ENCODE data around the gene DDX10. TPM values are rescaled to one million over a fixed set of nuclear protein-coding genes. Genes with fewer than 3 reads are reported as not detected.

Gene DDX10
- polyA plus RNA-seq, 1 of the 3 experiments (the other 2 are of a cell fraction) = 35.8 TPM

DNA sequence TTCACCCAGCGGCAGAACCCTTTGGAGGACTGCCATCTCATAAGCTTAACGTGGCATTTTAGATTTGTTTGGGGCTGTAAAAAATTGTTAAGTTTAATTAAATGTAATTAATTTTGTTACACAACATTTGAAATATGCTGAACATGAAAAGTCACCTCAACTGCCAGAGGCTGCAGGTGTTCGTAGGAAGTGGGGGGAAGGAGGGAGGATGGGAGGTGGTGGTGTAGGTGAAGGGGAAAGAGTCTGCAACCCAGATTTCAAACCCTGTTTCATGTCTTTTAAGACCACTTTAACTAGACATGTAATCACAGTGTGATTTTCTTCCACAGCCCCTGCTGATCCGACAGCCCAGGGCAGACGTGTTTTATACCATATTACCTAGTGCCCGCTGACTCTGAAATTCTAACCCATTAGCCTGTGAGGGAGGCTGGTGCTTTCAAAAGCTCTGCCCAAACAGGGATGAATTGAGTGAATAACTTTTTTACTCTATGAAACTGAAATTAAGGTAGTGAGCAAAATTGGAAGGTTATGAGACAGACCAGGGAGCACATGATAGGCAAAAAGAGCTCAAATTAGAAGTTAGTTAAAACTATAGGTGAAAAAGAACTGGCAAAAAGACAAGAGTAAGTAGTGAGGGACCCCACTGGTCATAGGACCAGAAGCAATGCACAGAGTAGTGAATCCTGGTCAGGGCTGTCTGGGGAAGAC, 279.8 kb downstream of the DDX10 start:
- peaks cover 9 to 19% of the 10 kb centered on the region in 2 experiments for H3K36me3 ChIP-seq (replicated peaks in 1 of 2; ENCODE audit: control insufficient read depth in 1 of 2, insufficient read depth in 2 of 2, low read length in 1 of 2)
- TF ChIP-seq JUND (IDR thresholded peaks at IDR 0.05) = no peak
- no peak for TF ChIP-seq FOXM1 (IDR thresholded peaks at IDR 0.05; ENCODE audit: low read depth)
- H3K4me3 ChIP-seq (ENCODE audit: low read depth in 2 of 2, low read length in 1 of 2) = no peak overlapping the region
- no peak overlapping the region for H3K9ac ChIP-seq
- no peak overlapping the region for H2AFZ ChIP-seq (ENCODE audit: low read depth)
- no peak overlapping the region for H3K4me2 ChIP-seq
- no peaks in the 10 kb centered on the region for H4K20me1 ChIP-seq (ENCODE audit: insufficient read depth)
- no peaks in the 10 kb centered on the region for H3K27me3 ChIP-seq (ENCODE audit: insufficient read depth)
- ChIA-PET POLR2A (no interaction called here), CTCF (no interaction called here)
- no peak for DNase-seq
- no peak overlapping the region for H3K27ac ChIP-seq (ENCODE audit: low read depth in 2 of 2, low read length in 1 of 2)
- H3K9me3 ChIP-seq = no peaks in the 10 kb centered on the region
- no peaks in the 10 kb centered on the region; a peak in 1 of 4 replicates for H3K4me1 ChIP-seq (ENCODE audit: control insufficient read depth in 1 of 2, insufficient read depth in 2 of 2, low read depth in 1 of 2, low read length in 1 of 2)
- peaks cover 10% of the 10 kb centered on the region for H3F3A ChIP-seq (replicated peaks; ENCODE audit: insufficient read depth)
- 97% methylated on average over 6 of the region's 6 CpGs for WGBS (ENCODE audit: low lambda C conversion rate)
- H3K79me2 ChIP-seq (ENCODE audit: insufficient read depth) = no peaks in the 10 kb centered on the region; the same call in 1 of the 2 replicates
- H3K9me2 ChIP-seq = no peaks in the 10 kb centered on the region

DNA sequence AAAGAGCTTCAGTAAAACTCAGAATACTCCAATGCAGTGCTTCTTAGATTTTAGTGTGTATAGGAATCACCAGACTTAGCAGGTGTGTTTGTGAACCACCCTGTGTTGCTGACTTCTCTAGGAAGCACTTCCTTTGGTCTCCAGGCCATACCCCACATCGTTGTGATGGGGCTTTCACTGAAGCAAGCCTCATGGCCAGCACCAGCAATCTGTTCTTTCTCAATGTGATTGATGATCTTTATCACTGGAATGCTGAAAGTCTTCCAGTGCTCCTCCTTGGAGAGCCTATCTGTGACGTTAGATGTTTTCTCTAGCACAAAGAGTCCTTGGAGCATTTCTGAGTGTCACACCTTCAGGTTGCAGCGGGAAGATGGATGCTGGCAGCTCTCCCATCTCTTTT, 280.5 kb downstream of the DDX10 start:
- no peak overlapping the region for H3K27ac ChIP-seq (ENCODE audit: low read depth in 2 of 2, low read length in 1 of 2)
- H3K79me2 ChIP-seq (ENCODE audit: insufficient read depth) = no peaks in the 10 kb centered on the region
- no peaks in the 10 kb centered on the region for H3K9me2 ChIP-seq
- TF ChIP-seq, protein P1, sequence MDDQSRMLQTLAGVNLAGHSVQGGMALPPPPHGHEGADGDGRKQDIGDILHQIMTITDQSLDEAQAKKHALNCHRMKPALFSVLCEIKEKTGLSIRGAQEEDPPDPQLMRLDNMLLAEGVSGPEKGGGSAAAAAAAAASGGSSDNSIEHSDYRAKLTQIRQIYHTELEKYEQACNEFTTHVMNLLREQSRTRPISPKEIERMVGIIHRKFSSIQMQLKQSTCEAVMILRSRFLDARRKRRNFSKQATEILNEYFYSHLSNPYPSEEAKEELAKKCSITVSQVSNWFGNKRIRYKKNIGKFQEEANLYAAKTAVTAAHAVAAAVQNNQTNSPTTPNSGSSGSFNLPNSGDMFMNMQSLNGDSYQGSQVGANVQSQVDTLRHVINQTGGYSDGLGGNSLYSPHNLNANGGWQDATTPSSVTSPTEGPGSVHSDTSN (IDR thresholded peaks at IDR 0.05) = peak; percentile 36
- peak; percentile 57; the same call in 1 of the 2 replicates for TF ChIP-seq TCF12 (IDR thresholded peaks at IDR 0.05)
- no peak for TF ChIP-seq GATA2 (CRISPR knock-in tag; IDR thresholded peaks at IDR 0.05)
- CTCF ChIA-PET = no interaction called here
- no peak overlapping the region for H3K4me3 ChIP-seq (ENCODE audit: low read depth in 2 of 2, low read length in 1 of 2)
- POLR2A ChIA-PET = no interaction called here
- peaks cover 8 to 15% of the 10 kb centered on the region in 2 experiments for H3K36me3 ChIP-seq (replicated peaks in 1 of 2; ENCODE audit: control insufficient read depth in 1 of 2, insufficient read depth in 2 of 2, low read length in 1 of 2)
- H3K27me3 ChIP-seq (ENCODE audit: insufficient read depth) = no peaks in the 10 kb centered on the region
- peaks cover 10% of the 10 kb centered on the region for H3F3A ChIP-seq (replicated peaks; ENCODE audit: insufficient read depth)
- H3K4me2 ChIP-seq = no peak overlapping the region
- H4K20me1 ChIP-seq (ENCODE audit: insufficient read depth) = no peaks in the 10 kb centered on the region
- H2AFZ ChIP-seq (ENCODE audit: low read depth) = no peak overlapping the region
- no peaks in the 10 kb centered on the region for H3K9me3 ChIP-seq
- H3K9ac ChIP-seq = no peak overlapping the region
- WGBS (ENCODE audit: low lambda C conversion rate) = 63% methylated on average over 3 of the region's 3 CpGs
- no peaks in the 10 kb centered on the region; a peak in 1 of 4 replicates for H3K4me1 ChIP-seq (ENCODE audit: control insufficient read depth in 1 of 2, insufficient read depth in 2 of 2, low read depth in 1 of 2, low read length in 1 of 2)
- DNase-seq = no peak

DNA sequence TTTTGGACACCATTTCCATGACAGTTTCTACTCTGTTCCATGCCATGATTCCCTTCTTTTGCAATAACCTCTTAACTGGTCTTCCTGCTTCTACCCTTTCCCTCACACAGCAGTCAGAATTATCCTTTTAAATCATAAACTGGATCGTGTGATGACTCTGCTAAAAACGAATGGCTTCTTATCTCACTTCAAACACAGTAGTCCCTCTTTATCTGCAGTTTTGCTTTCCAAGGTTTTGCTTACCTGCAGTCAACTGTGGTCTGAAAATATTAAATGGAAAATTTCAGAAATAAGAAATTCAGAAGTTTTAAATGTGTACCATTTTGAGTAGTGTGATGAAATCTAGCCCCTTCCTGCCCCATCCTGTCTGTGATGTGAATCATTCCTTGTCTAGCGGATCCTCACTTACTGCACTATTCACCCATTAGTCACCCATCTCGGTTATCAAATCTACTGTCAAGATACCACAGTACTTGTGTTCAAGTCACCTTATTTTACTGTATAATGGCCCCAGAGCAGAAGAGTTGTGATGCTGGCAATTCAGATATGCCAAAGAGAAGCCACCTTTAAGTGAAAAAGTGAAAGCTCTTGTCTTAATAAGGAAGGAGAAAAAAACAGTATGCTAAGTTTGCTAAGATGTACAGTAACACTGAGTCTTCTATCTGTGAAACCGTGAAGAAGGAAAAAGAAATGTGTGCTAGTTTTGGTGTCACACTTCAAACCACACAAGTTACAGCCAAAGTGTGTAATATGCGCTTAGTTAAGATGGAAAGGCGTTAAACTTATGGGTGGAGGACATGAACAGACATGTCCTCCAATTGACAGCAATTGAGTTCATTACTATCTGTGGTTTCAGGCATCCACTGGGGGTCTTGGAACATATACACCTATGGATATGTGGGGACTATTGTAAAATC, 283.0 kb downstream of the DDX10 start:
- no peaks in the 10 kb centered on the region; a peak in 1 of 4 replicates for H3K4me1 ChIP-seq (ENCODE audit: control insufficient read depth in 1 of 2, insufficient read depth in 2 of 2, low read depth in 1 of 2, low read length in 1 of 2)
- H4K20me1 ChIP-seq (ENCODE audit: insufficient read depth) = no peaks in the 10 kb centered on the region
- H3K27ac ChIP-seq (ENCODE audit: low read depth in 2 of 2, low read length in 1 of 2) = peak overlapping the region in 1 of 2 experiments; percentile 74; a peak in 2 of 4 replicates
- peaks cover 10% of the 10 kb centered on the region for H3F3A ChIP-seq (replicated peaks; ENCODE audit: insufficient read depth)
- no peak for DNase-seq
- no peak overlapping the region for H3K4me3 ChIP-seq (ENCODE audit: low read depth in 2 of 2, low read length in 1 of 2)
- H3K9me3 ChIP-seq = no peaks in the 10 kb centered on the region
- H3K9me2 ChIP-seq = no peaks in the 10 kb centered on the region
- no peak overlapping the region; the same call in 1 of the 2 replicates for H2AFZ ChIP-seq (ENCODE audit: low read depth)
- no peaks in the 10 kb centered on the region for H3K27me3 ChIP-seq (ENCODE audit: insufficient read depth)
- WGBS (ENCODE audit: low lambda C conversion rate) = 62% methylated on average over 7 of the region's 7 CpGs
- peak overlapping the region; percentile 12; the same call in 1 of the 2 replicates for H3K4me2 ChIP-seq
- ChIA-PET CTCF (no interaction called here), POLR2A (no interaction called here)
- H3K36me3 ChIP-seq (replicated peaks in 1 of 2; ENCODE audit: control insufficient read depth in 1 of 2, insufficient read depth in 2 of 2, low read length in 1 of 2) = peaks cover 0 to 6% of the 10 kb centered on the region in 2 experiments
- no peaks in the 10 kb centered on the region for H3K79me2 ChIP-seq (ENCODE audit: insufficient read depth)
- H3K9ac ChIP-seq = peak overlapping the region; percentile 41; the same call in 1 of the 2 replicates
- TF ChIP-seq FOSL2 (IDR thresholded peaks at IDR 0.05; ENCODE audit: borderline replicate concordance, low read depth) (peak; percentile 91), EP300 (IDR thresholded peaks at IDR 0.05; ENCODE audit: borderline replicate concordance in 1 of 2, low read depth in 1 of 2, low read length in 1 of 2) (peak in 1 of 2 experiments; percentile 80; a peak in 1 of 4 replicates), RFX5 (IDR thresholded peaks at IDR 0.05; ENCODE audit: low read length) (no peak), ELF1 (IDR thresholded peaks at IDR 0.05) (no peak), FOXJ3 (CRISPR knock-in tag; IDR thresholded peaks at IDR 0.05) (no peak), SMC3 (IDR thresholded peaks at IDR 0.05; ENCODE audit: low read depth, low read length) (no peak), MEF2A (IDR thresholded peaks at IDR 0.05; ENCODE audit: borderline replicate concordance, low read depth) (no peak)
- TF ChIP-seq, protein P2, sequence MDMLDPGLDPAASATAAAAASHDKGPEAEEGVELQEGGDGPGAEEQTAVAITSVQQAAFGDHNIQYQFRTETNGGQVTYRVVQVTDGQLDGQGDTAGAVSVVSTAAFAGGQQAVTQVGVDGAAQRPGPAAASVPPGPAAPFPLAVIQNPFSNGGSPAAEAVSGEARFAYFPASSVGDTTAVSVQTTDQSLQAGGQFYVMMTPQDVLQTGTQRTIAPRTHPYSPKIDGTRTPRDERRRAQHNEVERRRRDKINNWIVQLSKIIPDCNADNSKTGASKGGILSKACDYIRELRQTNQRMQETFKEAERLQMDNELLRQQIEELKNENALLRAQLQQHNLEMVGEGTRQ (IDR thresholded peaks at IDR 0.05; ENCODE audit: borderline replicate concordance, low read depth, low read length) = no peak
- TF ChIP-seq, protein P3, sequence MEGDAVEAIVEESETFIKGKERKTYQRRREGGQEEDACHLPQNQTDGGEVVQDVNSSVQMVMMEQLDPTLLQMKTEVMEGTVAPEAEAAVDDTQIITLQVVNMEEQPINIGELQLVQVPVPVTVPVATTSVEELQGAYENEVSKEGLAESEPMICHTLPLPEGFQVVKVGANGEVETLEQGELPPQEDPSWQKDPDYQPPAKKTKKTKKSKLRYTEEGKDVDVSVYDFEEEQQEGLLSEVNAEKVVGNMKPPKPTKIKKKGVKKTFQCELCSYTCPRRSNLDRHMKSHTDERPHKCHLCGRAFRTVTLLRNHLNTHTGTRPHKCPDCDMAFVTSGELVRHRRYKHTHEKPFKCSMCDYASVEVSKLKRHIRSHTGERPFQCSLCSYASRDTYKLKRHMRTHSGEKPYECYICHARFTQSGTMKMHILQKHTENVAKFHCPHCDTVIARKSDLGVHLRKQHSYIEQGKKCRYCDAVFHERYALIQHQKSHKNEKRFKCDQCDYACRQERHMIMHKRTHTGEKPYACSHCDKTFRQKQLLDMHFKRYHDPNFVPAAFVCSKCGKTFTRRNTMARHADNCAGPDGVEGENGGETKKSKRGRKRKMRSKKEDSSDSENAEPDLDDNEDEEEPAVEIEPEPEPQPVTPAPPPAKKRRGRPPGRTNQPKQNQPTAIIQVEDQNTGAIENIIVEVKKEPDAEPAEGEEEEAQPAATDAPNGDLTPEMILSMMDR (IDR thresholded peaks at IDR 0.05) = no peak
- TF ChIP-seq, protein P4, sequence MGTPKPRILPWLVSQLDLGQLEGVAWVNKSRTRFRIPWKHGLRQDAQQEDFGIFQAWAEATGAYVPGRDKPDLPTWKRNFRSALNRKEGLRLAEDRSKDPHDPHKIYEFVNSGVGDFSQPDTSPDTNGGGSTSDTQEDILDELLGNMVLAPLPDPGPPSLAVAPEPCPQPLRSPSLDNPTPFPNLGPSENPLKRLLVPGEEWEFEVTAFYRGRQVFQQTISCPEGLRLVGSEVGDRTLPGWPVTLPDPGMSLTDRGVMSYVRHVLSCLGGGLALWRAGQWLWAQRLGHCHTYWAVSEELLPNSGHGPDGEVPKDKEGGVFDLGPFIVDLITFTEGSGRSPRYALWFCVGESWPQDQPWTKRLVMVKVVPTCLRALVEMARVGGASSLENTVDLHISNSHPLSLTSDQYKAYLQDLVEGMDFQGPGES (IDR thresholded peaks at IDR 0.05; ENCODE audit: low read depth, low read length) = no peak

All from SK-N-SH (cell line).